Ascending aorta (tissue), 2 donors: ENCODE data around the gene ATXN10. TPM values are rescaled to one million over a fixed set of nuclear protein-coding genes. Genes with fewer than 3 reads are reported as not detected.

Source experiments
- DNase-seq, 2 donors: peaks; one replicate each; pipeline ENCODE4 v3.0.0-alpha.2; 2019; ENCODE audit warnings: low spot score in 2 of 2
- H3K27ac ChIP-seq, 2 donors: fragments of 200-600 bp; sonication (generic); one replicate each; pipeline ENCODE4 v1.5.1; 2016 to 2017; ENCODE audit warnings: mild to moderate bottlenecking in 1 of 2
- H3K27me3 ChIP-seq: fragments of 200-600 bp; sonication (generic); one replicate; pipeline ENCODE4 v1.5.1; 2017
- H3K36me3 ChIP-seq, 2 donors: fragments of 200-600 bp; sonication (generic); one replicate each; pipeline ENCODE4 v1.5.1; 2016
- H3K4me1 ChIP-seq, 2 donors: fragments of 200-600 bp; sonication (generic); one replicate each; pipeline ENCODE4 v1.5.1; 2016 to 2017; ENCODE audit warnings: mild to moderate bottlenecking in 1 of 2
- H3K4me3 ChIP-seq, 2 donors: fragments of 200-600 bp; sonication (generic); one replicate each; pipeline ENCODE4 v1.5.1; 2016 to 2017; ENCODE audit warnings: mild to moderate bottlenecking in 1 of 2
- H3K9me3 ChIP-seq, 2 donors: fragments of 200-600 bp; sonication (generic); one replicate each; pipeline ENCODE4 v1.5.1; 2016
- CTCF ChIP-seq, 3 experiments: fragments of 200-600 bp in 2 of 3; fragments of 450-650 bp in 1 of 3; sonication (generic) in 2 of 3; IDR thresholded peaks; one replicate each; pipeline ENCODE4 v1.5.1; 2016 to 2019; ENCODE audit warnings: antibody characterized with exemption in 3 of 3, mild to moderate bottlenecking in 1 of 3, moderate library complexity in 1 of 3
- intact Hi-C: fragments of 100-400 bp; cut with DNase I; formaldehyde crosslinking; loops from one replicate; pipeline ENCODE4 v1.15.1; 2023
- total RNA-seq: library from RNA; depleted of rRNA; stranded (reverse); fragments of >200 nt; gene quantifications from one replicate; pipeline ENCODE4 v1.1.0, GENCODE V29; 2016

ATXN10 gene
- total RNA-seq, 1 donor from 2014 or later = 82.1 TPM

GRCh38 chr22:45777046-45777851, 105.6 kb downstream of the ATXN10 start:
- Histone ChIP-seq H3K36me3 (peaks cover 0 to 3% of the 10 kb centered on the region in 2 donors), H3K4me1 (no peaks in the 10 kb centered on the region), H3K27me3 (no peaks in the 10 kb centered on the region), H3K9me3 (no peaks in the 10 kb centered on the region), H3K27ac (no peak overlapping the region), H3K4me3 (no peak overlapping the region)
- no peak for DNase-seq
- TF ChIP-seq CTCF (IDR thresholded peaks at IDR 0.05) = no peak
- intact Hi-C loops = no loop called here

- intact Hi-C loops = no loop called here
- no peak for DNase-seq
- Histone ChIP-seq H3K27me3 (no peaks in the 10 kb centered on the region), H3K36me3 (peaks cover 0 to 3% of the 10 kb centered on the region in 2 donors), H3K4me1 (no peaks in the 10 kb centered on the region), H3K4me3 (no peak overlapping the region), H3K27ac (no peak overlapping the region), H3K9me3 (no peaks in the 10 kb centered on the region)
- TF ChIP-seq CTCF (IDR thresholded peaks at IDR 0.05) = no peak
These were observed 106.3 kb downstream of the ATXN10 start for GRCh38 chr22:45777852-45778375.

GRCh38 chr22:45781459-45781858, 109.8 kb downstream of the ATXN10 start:
- Histone ChIP-seq H3K4me1 (peaks cover 6 to 9% of the 10 kb centered on the region in 2 donors), H3K36me3 (no peaks in the 10 kb centered on the region), H3K27me3 (no peaks in the 10 kb centered on the region), H3K9me3 (no peaks in the 10 kb centered on the region), H3K27ac (no peak overlapping the region), H3K4me3 (no peak overlapping the region)
- TF ChIP-seq CTCF (IDR thresholded peaks at IDR 0.05) = no peak
- intact Hi-C loops = no loop called here
- no peak for DNase-seq

GRCh38 chr22:45781966-45782365, 110.3 kb downstream of the ATXN10 start:
- H3K27ac ChIP-seq = no peak overlapping the region
- no peaks in the 10 kb centered on the region for H3K36me3 ChIP-seq
- H3K4me1 ChIP-seq = peaks cover 6 to 9% of the 10 kb centered on the region in 2 donors
- H3K9me3 ChIP-seq = no peaks in the 10 kb centered on the region
- TF ChIP-seq CTCF (IDR thresholded peaks at IDR 0.05) = no peak
- DNase-seq = no peak
- intact Hi-C loops = no loop called here
- H3K4me3 ChIP-seq = no peak overlapping the region
- no peaks in the 10 kb centered on the region for H3K27me3 ChIP-seq

GRCh38 chr22:45783021-45783420, 111.4 kb downstream of the ATXN10 start:
- H3K4me1 ChIP-seq = peaks cover 6 to 9% of the 10 kb centered on the region in 2 donors
- no peak overlapping the region for H3K4me3 ChIP-seq
- intact Hi-C loops = no loop called here
- no peaks in the 10 kb centered on the region for H3K27me3 ChIP-seq
- no peaks in the 10 kb centered on the region for H3K36me3 ChIP-seq
- no peaks in the 10 kb centered on the region for H3K9me3 ChIP-seq
- no peak for TF ChIP-seq CTCF (IDR thresholded peaks at IDR 0.05)
- H3K27ac ChIP-seq = no peak overlapping the region
- no peak for DNase-seq
